Muscle layer of colon (tissue), 2 donors: ENCODE measurements around the gene EIF1.
A peak's percentile ranks its signal among the peaks of the same experiment; 100 is the strongest.
"Not testable (repeated sequence)": the region's sequence is repeated elsewhere in the genome, so short reads cannot be mapped to it uniquely, and the experiment has no call there.

Experiments
- H3K27ac ChIP-seq: one replicate; pipeline ENCODE4 v1.7.0; 2013; ENCODE audit warnings: low read depth, mild to moderate bottlenecking, low read length, moderate library complexity
- H3K27me3 ChIP-seq, 2 donors: one replicate each; pipeline ENCODE4 v1.7.0; 2013; ENCODE audit warnings: low read length in 2 of 2, mild to moderate bottlenecking in 2 of 2; ENCODE audit not compliant: insufficient read depth in 2 of 2, control insufficient read depth in 1 of 2
- H3K36me3 ChIP-seq: one replicate; pipeline ENCODE4 v1.7.0; 2013; ENCODE audit warnings: mild to moderate bottlenecking, low read length; ENCODE audit not compliant: insufficient read depth
- H3K4me1 ChIP-seq: one replicate; pipeline ENCODE4 v1.7.0; 2013; ENCODE audit warnings: mild to moderate bottlenecking, low read length; ENCODE audit not compliant: insufficient read depth
- H3K4me3 ChIP-seq, 2 donors: one replicate each; pipeline ENCODE4 v1.7.0; 2013; ENCODE audit warnings: low read length in 2 of 2, low read depth in 1 of 2, mild to moderate bottlenecking in 1 of 2, moderate library complexity in 1 of 2
- H3K9ac ChIP-seq: one replicate; pipeline ENCODE4 v1.7.0; 2013; ENCODE audit warnings: low read length
- H3K9me3 ChIP-seq: one replicate; pipeline ENCODE4 v1.7.0; 2013; ENCODE audit warnings: mild to moderate bottlenecking, low read length
- donor health status: abdominal sarcoma.
- donor health status: Adenocarcinoma of cecum.

Gene EIF1

DNA sequence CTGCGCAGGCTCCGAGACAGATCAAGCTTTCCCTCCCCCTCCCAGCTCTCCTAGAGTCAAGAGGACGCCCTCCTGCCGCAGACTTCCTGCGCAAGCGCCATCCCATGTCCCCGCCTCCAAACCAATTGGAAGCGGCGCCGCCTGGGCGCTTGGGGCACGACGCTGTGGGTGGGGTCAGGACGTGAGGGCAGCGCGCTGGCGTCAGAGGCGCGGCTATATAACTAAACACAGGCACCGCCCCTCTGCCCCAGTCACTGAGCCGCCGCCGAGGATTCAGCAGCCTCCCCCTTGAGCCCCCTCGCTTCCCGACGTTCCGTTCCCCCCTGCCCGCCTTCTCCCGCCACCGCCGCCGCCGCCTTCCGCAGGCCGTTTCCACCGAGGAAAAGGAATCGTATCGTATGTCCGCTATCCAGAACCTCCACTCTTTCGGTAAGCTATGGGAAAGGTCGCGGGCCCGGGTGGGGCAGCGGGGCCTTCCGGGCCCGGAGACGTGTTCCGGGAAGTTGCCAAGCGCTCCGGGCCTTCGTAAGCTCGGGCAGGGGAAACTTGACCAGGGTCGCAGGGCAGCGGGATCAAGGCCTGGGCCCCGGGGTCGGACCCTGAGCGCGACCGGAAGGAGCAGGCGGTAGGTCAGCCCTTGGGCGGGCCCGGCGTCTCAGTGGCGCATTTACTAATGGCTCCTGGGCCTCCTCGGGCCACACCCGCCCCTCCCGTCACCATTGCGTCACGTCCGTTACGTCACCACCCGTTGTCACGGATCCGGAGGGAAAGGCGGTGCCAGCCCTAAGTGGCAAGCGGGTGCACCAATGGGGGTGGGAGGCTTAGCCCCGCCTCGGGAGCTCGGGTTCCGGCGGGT lies at the start of gene EIF1:
Gene EIF1, plus strand, starts transcription at position 245 of the 856 bp plus-strand sequence. Its CDS starts 154 bp downstream, at position 399.
- H3K27ac ChIP-seq = peak within 1 kb of the TSS; percentile 94
- no peaks in the 10 kb centered on the region for H3K9me3 ChIP-seq
- H3K27me3 ChIP-seq = no peaks in the 10 kb centered on the region
- H3K36me3 ChIP-seq = peaks cover 45% of the 10 kb centered on the region
- H3K9ac ChIP-seq = peak within 1 kb of the TSS; percentile 97
- peak within 1 kb of the TSS; percentile 90 to 99 for H3K4me3 ChIP-seq
- H3K4me1 ChIP-seq = peaks cover 27% of the 10 kb centered on the region

DNA sequence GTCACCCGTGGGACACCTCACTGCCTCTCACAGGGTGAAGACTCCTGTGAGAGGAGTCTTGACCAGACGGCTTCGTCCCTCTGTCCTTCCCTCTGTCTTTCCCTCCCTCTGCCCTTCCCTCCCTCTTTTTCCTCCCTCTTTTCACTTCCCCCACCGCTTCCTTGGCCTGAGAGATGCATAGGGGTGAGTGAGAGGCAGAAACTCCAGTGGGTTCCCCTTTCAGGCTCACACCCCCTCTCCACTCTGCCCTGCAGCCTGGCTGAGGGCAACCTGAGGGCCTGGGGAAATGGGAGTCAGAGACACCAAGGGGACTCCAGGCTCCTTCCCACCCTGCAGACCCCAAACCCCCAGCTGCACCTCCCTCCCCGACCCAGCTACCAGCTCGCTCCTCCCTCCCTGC lies 49.7 kb upstream of the EIF1 start:
- H3K4me1 ChIP-seq = peaks cover 10% of the 10 kb centered on the region
- H3K9me3 ChIP-seq = no peaks in the 10 kb centered on the region
- H3K4me3 ChIP-seq = no peak overlapping the region
- H3K27ac ChIP-seq = no peak overlapping the region
- H3K36me3 ChIP-seq = no peaks in the 10 kb centered on the region
- H3K9ac ChIP-seq = no peak overlapping the region
- H3K27me3 ChIP-seq = no peaks in the 10 kb centered on the region

- Histone ChIP-seq H3K27me3 (no peaks in the 10 kb centered on the region), H3K27ac (no peak overlapping the region), H3K36me3 (no peaks in the 10 kb centered on the region), H3K4me3 (no peak overlapping the region), H3K9me3 (no peaks in the 10 kb centered on the region), H3K4me1 (peaks cover 10% of the 10 kb centered on the region), H3K9ac (no peak overlapping the region)
Measured at GRCh38 chr17:41639492-41640473, 48.9 kb upstream of the EIF1 start.

GRCh38 chr17:41640596-41640995 lies 48.1 kb upstream of the EIF1 start:
- H3K9ac ChIP-seq, H3K9me3 ChIP-seq, H3K27me3 ChIP-seq, H3K27ac ChIP-seq, H3K4me1 ChIP-seq, H3K4me3 ChIP-seq, H3K36me3 ChIP-seq: not testable (repeated sequence)

- no peak overlapping the region for H3K4me3 ChIP-seq
- no peaks in the 10 kb centered on the region for H3K36me3 ChIP-seq
- H3K27ac ChIP-seq = no peak overlapping the region
- H3K9ac ChIP-seq = no peak overlapping the region
- H3K4me1 ChIP-seq = peaks cover 6% of the 10 kb centered on the region
- no peaks in the 10 kb centered on the region for H3K27me3 ChIP-seq
- H3K9me3 ChIP-seq = no peaks in the 10 kb centered on the region
Measured at GRCh38 chr17:41642252-41643156, 46.2 kb upstream of the EIF1 start.

DNA sequence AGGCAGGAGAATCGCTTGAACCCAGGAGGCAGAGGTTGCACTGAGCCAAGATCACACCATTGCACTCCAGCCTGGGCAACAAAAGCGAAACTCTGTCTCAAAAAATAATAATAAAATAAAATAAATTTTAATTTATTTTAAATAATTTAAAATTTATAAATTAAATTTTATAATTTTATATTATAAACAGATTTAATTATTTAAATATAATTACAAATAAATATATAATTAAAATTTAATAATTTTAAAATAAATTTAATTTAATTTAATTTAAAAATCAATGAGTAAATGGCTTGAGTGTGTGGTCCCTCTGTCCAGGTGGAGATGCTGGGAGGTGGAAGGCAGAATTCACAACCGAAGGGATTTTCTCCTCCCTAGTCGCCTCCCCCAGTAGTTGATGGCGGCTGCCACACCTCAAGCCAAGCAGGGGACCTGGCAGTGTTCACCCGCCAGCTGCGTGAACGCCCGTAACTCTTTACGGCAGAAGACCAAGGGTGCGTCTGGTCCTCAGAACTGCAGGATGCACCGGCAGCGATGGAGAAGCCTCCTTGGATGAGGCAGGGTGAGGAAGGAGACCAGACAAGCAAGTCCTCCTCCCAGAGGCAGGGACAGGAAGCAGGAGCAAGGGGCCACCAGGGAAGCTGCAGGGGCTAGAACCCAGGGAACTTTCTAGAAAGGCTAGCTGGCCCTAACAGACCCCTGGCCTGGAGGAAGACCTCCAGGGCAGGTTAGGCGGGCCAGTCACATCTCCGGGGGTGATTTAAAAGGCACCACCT lies 41.5 kb upstream of the EIF1 start:
- H3K9me3 ChIP-seq = no peaks in the 10 kb centered on the region
- H3K9ac ChIP-seq = no peak overlapping the region
- H3K27ac ChIP-seq = no peak overlapping the region
- H3K36me3 ChIP-seq = no peaks in the 10 kb centered on the region
- H3K4me1 ChIP-seq = peaks cover 21% of the 10 kb centered on the region
- no peaks in the 10 kb centered on the region for H3K27me3 ChIP-seq
- H3K4me3 ChIP-seq = no peak overlapping the region

- Histone ChIP-seq H3K27me3 (no peaks in the 10 kb centered on the region), H3K4me3 (peak overlapping the region; percentile 9 to 65), H3K36me3 (no peaks in the 10 kb centered on the region), H3K27ac (no peak overlapping the region), H3K9me3 (no peaks in the 10 kb centered on the region), H3K4me1 (peaks cover 21% of the 10 kb centered on the region), H3K9ac (peak overlapping the region; percentile 3)
Measured at GRCh38 chr17:41647940-41648410, 40.7 kb upstream of the EIF1 start.

GRCh38 chr17:41648411-41649195 lies 40.1 kb upstream of the EIF1 start:
- Histone ChIP-seq H3K4me3 (peak overlapping the region in 1 of 2 donors; percentile 65), H3K36me3 (no peaks in the 10 kb centered on the region), H3K27me3 (no peaks in the 10 kb centered on the region), H3K4me1 (peaks cover 21% of the 10 kb centered on the region), H3K9me3 (no peaks in the 10 kb centered on the region), H3K9ac (peak overlapping the region; percentile 3), H3K27ac (no peak overlapping the region)

DNA sequence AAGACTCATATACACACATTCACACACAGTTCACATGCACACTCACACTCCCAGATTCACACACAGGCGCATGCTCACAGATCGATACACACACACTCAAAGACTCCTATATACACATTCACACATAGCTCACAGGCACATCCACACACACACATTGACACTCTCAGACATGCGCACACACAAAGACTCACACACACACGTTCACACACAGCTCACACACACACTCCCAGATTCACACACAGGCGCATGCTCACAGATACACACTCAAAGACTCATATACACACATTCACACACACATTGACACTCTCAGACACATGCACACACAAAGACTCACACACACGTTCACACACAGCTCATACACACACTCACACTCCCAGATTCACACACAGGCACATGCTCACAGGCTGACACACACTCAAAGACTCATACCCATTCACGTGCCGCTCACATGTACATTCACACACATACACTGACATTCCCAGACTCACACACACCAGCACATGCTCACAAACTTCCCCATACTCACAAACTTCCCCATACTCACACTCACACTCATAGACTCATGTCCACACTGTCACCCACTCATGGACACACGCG lies 38.7 kb upstream of the EIF1 start:
- H3K27ac ChIP-seq = no peak overlapping the region
- peaks cover 21% of the 10 kb centered on the region for H3K4me1 ChIP-seq
- H3K4me3 ChIP-seq = no peak overlapping the region
- H3K9me3 ChIP-seq = no peaks in the 10 kb centered on the region
- H3K27me3 ChIP-seq = no peaks in the 10 kb centered on the region
- H3K9ac ChIP-seq = no peak overlapping the region
- H3K36me3 ChIP-seq = no peaks in the 10 kb centered on the region
